GM18867 (cell line): ENCODE results near the gene ABHD12.
A peak's percentile ranks its signal among the peaks of the same experiment; 100 is the strongest.

ENCODE experiments used
- ATAC-seq: cut with Tn5 transposase; IDR thresholded peaks from one replicate; pipeline ENCODE4 v1.9.1; 2021; ENCODE audit warnings: mild to moderate bottlenecking, moderate library complexity; ENCODE audit not compliant: unreplicated experiment

ABHD12 gene

GRCh38 chr20:25309395-25310267 is 81.0 kb downstream of the ABHD12 start:
- ATAC-seq, result no peak

- no peak for ATAC-seq
These were observed 81.8 kb downstream of the ABHD12 start for GRCh38 chr20:25308671-25309394.

GRCh38 chr20:25308083-25308491 is 82.5 kb downstream of the ABHD12 start:
- ATAC-seq, result no peak

GRCh38 chr20:25306991-25307903 is 83.4 kb downstream of the ABHD12 start:
- ATAC-seq, result no peak

GRCh38 chr20:25304025-25304549 is 86.5 kb downstream of the ABHD12 start:
- no peak for ATAC-seq

- ATAC-seq, result no peak
These were observed 87.2 kb downstream of the ABHD12 start for GRCh38 chr20:25303292-25304024.

GRCh38 chr20:25302596-25302995 is 88.0 kb downstream of the ABHD12 start:
- no peak for ATAC-seq

GRCh38 chr20:25301357-25301920 is 89.2 kb downstream of the ABHD12 start:
- no peak for ATAC-seq

GRCh38 chr20:25300496-25301170 is 90.0 kb downstream of the ABHD12 start:
- no peak for ATAC-seq

GRCh38 chr20:25299806-25300205 is 90.8 kb downstream of the ABHD12 start:
- ATAC-seq, result no peak

- ATAC-seq, result peak; percentile 66
These were observed 93.3 kb downstream of the ABHD12 start for GRCh38 chr20:25297141-25297905.

GRCh38 chr20:25296094-25297093 is 94.2 kb downstream of the ABHD12 start:
- peak; percentile 11 for ATAC-seq

GRCh38 chr20:25295386-25296093 is 95.1 kb downstream of the ABHD12 start:
- no peak for ATAC-seq

- no peak for ATAC-seq
These were observed 95.9 kb downstream of the ABHD12 start for GRCh38 chr20:25294459-25295385.

GRCh38 chr20:25293910-25294458 is 96.7 kb downstream of the ABHD12 start:
- ATAC-seq, result no peak
